T-cell (primary cell): Measurements from ENCODE around the gene ZNF682. TPM values are rescaled to one million over a fixed set of nuclear protein-coding genes. Genes with fewer than 3 reads are reported as not detected.

ENCODE experiments used
- total RNA-seq, 35 experiments: library from RNA in 6 of 35; stranded (reverse) in 6 of 35; fragments of 120-200 nt in 1 of 35; gene quantifications; one replicate each; pipeline versions ENCODE4 v1.2.1 to v1.2.4 and lab custom pipeline; 2013 to 2026

The ZNF682 gene
- total RNA-seq, 5 donors from 2014 or later (not counting 1 experiment from before 2014, with no cell fraction given), result 7.5 to 14.4 (median 9.0) TPM

Other genes starting within 250 kb of the ZNF682 start
- gene ZNF506, start 217.8 kb downstream of the ZNF682 start, total RNA-seq, result 10 to 100 TPM; 35.3 to 65.6 (median 58.1) TPM
- 10 to 100 TPM in 4 of 5 donors, 1 to 10 TPM in 1; 8.4 to 27.9 (median 21.8) TPM for gene ZNF253, start 173.6 kb downstream of the ZNF682 start, total RNA-seq
- 1 to 10 TPM; 4.5 to 8.1 (median 6.7) TPM for gene ZNF93, start 138.6 kb downstream of the ZNF682 start, total RNA-seq
- 1 to 10 TPM; 3.7 to 4.8 (median 4.1) TPM for gene ZNF90, start 38.5 kb upstream of the ZNF682 start, total RNA-seq
- 1 to 10 TPM; 5.0 to 8.6 (median 7.6) TPM for gene ZNF486, start 127.7 kb upstream of the ZNF682 start, total RNA-seq